Epithelial cell of alveolus of lung (primary cell): Measurements from ENCODE around the gene FLNC. TPM values are rescaled to one million over a fixed set of nuclear protein-coding genes. Genes with fewer than 3 reads are reported as not detected.

Experiments used
- total RNA-seq: library from RNA; depleted of rRNA; stranded (reverse); fragments of >200 nt; gene quantifications from 2 replicates; pipeline ENCODE4 v1.2.1, GENCODE V29; 2015

Gene FLNC
- total RNA-seq, result 98.9 and 169 TPM in 2 replicates

GRCh38 chr7:128830231-128831177 is at the start of gene FLNC:
FLNC (plus strand) TSS chr7:128830406; CDS start chr7:128830638, 232 bp downstream.

GRCh38 chr7:128791121-128791971 is 38.9 kb upstream of the FLNC start, which contains the start of gene CCDC136:
CCDC136 (plus strand) TSS chr7:128791968; CDS start chr7:128792412, 444 bp downstream.

GRCh38 chr7:128862571-128863432 is 32.6 kb downstream of the FLNC start, which contains the start of gene ATP6V1F:
ATP6V1F (plus strand) TSS chr7:128862856; CDS start chr7:128862905, 49 bp downstream.

Other genes with a start within 250 kb of the FLNC start
- gene GARIN1A, start 158.1 kb upstream of the FLNC start, total RNA-seq, result under 0.01 and 0.32 TPM in 2 replicates
- 388 and 554 TPM in 2 replicates for gene CALU, start 91.0 kb upstream of the FLNC start, total RNA-seq
- gene OPN1SW, start 54.6 kb upstream of the FLNC start, total RNA-seq, result not detected in 2 replicates
- gene CCDC136, start 38.4 kb upstream of the FLNC start, total RNA-seq, result 2.4 and 3.1 TPM in 2 replicates
- gene ATP6V1F, start 32.5 kb downstream of the FLNC start, total RNA-seq, result 117 and 130 TPM in 2 replicates
- not detected in 2 replicates for gene KCP, start 80.3 kb downstream of the FLNC start, total RNA-seq
- gene IRF5, start 107.5 kb downstream of the FLNC start, total RNA-seq, result 0.39 TPM in 1 of 2 replicates, not detected in the other
- gene TNPO3, start 224.7 kb downstream of the FLNC start, total RNA-seq, result 34.0 and 38.0 TPM in 2 replicates